ENCODE measurements around the gene GALM.

DNA sequence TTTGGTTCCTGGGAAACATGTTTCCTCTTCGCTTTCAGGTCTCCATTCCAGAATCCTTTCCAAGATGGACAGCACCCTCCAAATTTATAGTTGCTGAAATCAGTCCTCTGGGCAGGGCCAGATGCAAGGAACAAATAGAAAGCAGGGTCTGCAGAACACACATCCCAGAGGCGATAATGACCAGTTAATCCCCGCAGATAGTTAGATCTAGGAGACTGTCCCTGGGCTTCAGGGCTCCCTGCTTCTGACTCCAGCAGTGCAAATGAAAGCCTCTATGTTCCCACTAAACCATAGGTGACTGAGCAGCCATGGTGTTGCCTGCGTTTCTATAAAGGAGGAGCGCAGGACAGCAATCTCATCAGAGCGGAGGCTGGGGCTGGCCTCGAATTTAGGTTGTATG lies 46.5 kb downstream of the GALM start:
- TF ChIP-seq, protein P1, sequence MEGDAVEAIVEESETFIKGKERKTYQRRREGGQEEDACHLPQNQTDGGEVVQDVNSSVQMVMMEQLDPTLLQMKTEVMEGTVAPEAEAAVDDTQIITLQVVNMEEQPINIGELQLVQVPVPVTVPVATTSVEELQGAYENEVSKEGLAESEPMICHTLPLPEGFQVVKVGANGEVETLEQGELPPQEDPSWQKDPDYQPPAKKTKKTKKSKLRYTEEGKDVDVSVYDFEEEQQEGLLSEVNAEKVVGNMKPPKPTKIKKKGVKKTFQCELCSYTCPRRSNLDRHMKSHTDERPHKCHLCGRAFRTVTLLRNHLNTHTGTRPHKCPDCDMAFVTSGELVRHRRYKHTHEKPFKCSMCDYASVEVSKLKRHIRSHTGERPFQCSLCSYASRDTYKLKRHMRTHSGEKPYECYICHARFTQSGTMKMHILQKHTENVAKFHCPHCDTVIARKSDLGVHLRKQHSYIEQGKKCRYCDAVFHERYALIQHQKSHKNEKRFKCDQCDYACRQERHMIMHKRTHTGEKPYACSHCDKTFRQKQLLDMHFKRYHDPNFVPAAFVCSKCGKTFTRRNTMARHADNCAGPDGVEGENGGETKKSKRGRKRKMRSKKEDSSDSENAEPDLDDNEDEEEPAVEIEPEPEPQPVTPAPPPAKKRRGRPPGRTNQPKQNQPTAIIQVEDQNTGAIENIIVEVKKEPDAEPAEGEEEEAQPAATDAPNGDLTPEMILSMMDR (IDR thresholded peaks at IDR 0.05; ENCODE audit: control extremely low read depth in 1 of 3, insufficient read depth in 1 of 3, low read depth in 1 of 3, low read length in 3 of 3), result no peak
- TF ChIP-seq POLR2A (IDR thresholded peaks at IDR 0.05; ENCODE audit: control extremely low read depth in 1 of 2, low read depth in 2 of 2, low read length in 2 of 2) (no peak), GABPA (IDR thresholded peaks at IDR 0.05; ENCODE audit: borderline replicate concordance, insufficient read depth, low read length) (no peak), YY1 (IDR thresholded peaks at IDR 0.05; ENCODE audit: low read depth, low read length) (no peak), GTF2F1 (IDR thresholded peaks at IDR 0.05; ENCODE audit: borderline replicate concordance, low read depth, low read length) (no peak), HDAC6 (IDR thresholded peaks at IDR 0.05; ENCODE audit: low read depth, low read length) (no peak), RFX5 (IDR thresholded peaks at IDR 0.05; ENCODE audit: borderline replicate concordance, low read depth, low read length) (no peak), POU5F1 (IDR thresholded peaks at IDR 0.05; ENCODE audit: low read depth, low read length) (no peak)
